Measurements from ENCODE around the gene EPHB6. TPM values are rescaled to one million over a fixed set of nuclear protein-coding genes. Genes with fewer than 3 reads are reported as not detected.

Gene EPHB6, protein sequence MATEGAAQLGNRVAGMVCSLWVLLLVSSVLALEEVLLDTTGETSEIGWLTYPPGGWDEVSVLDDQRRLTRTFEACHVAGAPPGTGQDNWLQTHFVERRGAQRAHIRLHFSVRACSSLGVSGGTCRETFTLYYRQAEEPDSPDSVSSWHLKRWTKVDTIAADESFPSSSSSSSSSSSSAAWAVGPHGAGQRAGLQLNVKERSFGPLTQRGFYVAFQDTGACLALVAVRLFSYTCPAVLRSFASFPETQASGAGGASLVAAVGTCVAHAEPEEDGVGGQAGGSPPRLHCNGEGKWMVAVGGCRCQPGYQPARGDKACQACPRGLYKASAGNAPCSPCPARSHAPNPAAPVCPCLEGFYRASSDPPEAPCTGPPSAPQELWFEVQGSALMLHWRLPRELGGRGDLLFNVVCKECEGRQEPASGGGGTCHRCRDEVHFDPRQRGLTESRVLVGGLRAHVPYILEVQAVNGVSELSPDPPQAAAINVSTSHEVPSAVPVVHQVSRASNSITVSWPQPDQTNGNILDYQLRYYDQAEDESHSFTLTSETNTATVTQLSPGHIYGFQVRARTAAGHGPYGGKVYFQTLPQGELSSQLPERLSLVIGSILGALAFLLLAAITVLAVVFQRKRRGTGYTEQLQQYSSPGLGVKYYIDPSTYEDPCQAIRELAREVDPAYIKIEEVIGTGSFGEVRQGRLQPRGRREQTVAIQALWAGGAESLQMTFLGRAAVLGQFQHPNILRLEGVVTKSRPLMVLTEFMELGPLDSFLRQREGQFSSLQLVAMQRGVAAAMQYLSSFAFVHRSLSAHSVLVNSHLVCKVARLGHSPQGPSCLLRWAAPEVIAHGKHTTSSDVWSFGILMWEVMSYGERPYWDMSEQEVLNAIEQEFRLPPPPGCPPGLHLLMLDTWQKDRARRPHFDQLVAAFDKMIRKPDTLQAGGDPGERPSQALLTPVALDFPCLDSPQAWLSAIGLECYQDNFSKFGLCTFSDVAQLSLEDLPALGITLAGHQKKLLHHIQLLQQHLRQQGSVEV
- total RNA-seq (2014; rRNA removed; shearing (Covaris generic)): 0.02 TPM in 1 of 2 replicates, not detected in the other

GRCh38 chr7:142854372-142855113 lies at the start of gene EPHB6:
TSS of gene EPHB6 (plus strand) at chr7:142855076. CDS start at chr7:142863228, 8,152 bp downstream.
- DNase-seq (ENCODE audit: low read depth): peak; percentile 24

DNA sequence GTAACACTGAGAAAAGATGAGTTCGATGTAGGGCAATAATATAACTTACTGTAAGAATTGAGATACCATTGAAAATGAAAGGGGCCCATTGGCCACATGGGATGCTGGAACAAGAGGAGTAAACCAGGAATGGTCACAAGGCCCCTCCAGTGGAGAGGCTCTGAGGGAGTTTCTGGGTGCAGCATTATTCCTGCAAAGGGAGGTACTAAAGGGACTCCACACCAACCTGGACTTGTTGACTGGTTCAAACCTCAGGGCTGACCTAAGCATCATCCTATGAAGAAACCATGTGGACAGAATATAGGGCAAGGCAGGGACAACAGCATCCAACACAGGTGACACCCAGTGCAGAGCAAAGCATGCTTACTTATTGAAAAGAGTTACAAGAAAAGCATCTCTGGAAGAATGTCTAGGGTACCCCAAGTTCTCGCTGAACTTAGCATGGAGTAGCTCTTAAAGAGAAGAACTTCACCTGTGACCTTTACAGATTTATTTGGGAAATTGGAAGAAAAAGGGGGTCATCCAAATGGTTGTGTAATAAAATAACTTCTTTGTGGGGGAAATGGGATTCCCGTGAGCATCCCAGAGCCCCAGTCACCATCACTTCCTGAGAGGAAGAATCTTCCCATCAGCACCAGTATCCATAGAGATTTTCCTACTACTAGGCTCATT lies 49.4 kb upstream of the EPHB6 start:
- DNase-seq (ENCODE audit: low read depth): no peak

DNA sequence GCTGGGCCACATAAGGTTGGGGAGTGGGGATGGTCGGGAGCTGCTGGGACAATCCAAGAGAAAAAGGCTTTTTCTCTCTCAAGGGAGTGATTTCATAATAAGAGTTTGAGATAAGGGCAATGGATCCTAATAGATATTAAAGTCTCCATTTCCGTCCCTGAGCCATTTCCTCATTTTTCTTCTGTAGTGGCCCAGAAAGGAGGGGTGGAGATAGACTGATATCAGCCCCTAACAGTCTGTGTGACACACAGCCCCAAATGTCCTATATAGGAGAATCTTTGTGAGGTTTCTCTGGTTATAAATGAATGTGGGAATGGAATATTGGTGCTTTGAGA lies 48.9 kb upstream of the EPHB6 start:
- no peak for DNase-seq (ENCODE audit: low read depth)

DNA sequence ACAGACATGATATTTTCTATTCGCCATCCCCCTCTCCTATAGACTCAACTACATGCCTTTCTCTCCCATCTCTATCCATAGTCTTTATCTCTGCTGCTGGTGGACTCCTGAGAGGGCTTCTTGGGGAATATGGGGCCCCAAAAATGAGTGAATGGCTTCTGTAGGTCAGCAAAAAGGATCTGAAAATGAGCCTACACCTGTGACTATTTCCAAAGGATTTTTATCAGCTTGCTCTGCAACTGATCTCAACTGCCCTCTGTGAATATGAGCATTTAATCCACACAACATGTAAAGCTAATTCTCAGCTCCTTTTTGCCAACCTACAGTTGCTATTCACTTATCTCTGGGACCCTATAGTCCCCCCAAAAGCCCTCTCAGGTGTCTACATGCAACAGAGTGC lies 47.9 kb upstream of the EPHB6 start:
- no peak for DNase-seq (ENCODE audit: low read depth)

DNA sequence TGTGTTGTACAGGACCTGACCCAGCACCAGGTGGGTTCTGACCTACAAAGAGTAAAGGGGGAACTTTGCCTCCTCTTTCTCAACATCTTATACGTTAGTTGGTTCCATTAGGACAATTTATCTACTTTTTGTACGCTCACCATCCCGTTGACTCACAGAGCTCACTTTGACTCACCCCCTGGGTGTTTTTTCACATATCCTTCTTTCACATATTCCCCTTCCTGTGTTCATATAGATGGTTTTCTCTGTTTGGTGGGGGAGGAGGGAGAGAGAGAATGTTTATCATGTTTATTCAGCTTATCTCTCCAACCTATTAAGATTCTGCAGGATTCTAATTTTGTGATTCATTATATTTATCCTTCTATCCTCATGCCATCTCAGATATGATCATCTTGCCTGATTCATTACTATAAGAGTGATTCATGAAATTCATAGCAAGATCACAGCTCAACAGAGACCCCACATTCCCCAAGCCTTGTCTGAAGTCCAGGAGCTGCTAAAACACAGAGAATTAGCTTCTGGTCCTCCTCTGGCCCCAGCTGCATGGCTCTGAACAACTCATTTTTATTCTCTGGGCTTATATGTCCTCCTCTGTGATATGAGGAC lies 46.9 kb upstream of the EPHB6 start:
- DNase-seq (ENCODE audit: low read depth): peak; percentile 61

DNA sequence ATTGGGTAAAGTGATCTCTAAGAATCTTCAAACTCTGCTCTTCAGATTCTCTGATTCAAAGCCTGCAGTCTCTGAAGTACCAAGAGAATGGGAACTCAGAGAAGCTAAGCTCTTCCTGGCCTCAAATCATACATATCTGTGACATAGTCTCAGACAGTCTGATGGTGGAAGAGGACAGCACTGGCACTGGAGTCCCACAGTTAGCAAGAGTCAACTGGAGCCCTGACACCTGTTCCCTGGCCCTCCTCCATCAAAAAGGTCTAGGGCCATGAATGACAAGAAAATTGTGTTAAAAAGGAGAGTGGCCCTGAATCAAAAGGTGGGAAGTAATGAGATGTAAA lies 46.4 kb upstream of the EPHB6 start:
- DNase-seq (ENCODE audit: low read depth): peak; percentile 51

- DNase-seq (ENCODE audit: low read depth): peak; percentile 88
Observed at GRCh38 chr7:142808802-142809583, 45.9 kb upstream of the EPHB6 start.

DNA sequence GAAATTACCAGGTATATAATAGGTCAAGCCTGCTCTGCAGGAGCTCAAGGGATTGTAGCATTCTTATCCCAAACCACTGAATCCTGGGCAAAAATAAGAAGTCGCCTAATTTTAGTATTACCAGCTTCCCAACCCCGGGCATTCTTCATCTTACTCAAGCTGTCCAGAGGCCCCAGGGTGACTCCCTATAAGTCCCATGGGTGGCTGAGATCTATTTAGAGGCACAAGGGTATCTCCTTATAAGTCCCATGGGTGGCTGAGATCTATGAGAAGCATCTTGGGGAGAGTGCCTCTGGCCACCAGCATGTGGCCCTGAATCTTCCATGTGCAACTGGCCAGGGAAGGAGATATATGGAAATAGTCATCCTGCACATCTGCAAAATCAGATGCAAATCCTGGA lies 45.2 kb upstream of the EPHB6 start:
- DNase-seq (ENCODE audit: low read depth): no peak

DNA sequence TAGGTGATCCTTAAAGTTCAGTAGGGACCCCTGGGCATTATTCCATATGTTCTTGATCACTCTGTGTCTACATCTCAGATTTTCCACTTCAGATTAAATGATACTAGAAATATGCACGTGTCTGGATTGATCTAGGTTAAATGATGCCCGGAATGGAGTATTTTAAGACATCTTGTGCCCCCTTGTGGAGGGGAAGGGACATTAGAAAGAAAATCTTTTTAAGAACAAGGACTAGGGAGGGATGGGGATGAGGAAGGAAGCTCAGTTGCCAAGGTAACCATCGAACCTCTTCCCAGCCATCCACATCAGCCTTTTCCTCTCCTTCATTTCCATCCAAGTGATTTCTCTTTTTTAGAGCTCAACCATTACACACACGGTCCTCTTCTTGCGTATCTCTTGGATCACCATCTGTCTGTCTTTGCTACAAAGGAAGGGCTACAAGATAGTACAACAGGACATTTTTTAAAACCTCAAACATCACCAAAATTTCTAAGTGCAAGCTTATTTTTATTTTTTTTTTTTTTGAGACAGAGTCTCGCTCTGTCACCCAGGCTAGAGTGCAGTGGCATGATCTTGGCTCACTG lies 43.6 kb upstream of the EPHB6 start:
- peak; percentile 63 for DNase-seq (ENCODE audit: low read depth)

DNA sequence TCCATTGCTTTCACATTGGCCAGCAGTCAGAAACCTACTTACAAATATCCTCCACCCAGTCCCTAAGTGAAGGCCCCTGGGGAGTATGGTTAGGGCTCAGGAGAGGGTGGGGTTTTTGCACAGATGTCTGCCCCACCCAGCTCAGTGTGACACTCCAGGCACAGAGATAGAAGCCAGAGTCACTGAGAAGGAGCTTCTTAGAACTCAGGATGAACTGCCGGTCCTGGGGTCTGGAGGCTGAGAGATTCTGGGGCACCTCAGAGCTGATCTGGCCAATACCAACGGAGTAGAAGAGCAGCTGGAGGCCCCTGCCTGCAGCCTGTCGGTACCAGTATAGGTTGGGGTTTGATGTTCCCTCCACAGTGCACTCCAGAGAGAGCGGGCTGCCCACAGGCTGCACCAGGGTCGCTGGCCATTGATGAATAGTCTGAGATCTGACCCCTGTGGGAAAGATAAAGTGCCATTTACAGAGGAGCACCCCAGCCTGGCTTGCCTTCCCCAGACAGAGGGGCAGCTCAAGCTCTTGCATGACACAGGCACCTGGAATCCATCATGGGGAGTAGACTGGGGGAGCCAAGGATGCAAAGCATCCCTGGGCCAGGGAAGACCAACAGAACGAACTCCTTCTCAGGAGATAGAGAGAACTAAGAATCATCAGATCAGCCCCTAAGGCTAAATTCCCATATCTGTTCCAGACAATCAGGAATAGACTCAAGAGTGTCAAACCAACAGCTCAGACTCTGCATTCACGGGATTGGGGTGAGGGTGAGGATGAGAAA lies 42.2 kb upstream of the EPHB6 start:
- DNase-seq (ENCODE audit: low read depth): peak; percentile 19

DNA sequence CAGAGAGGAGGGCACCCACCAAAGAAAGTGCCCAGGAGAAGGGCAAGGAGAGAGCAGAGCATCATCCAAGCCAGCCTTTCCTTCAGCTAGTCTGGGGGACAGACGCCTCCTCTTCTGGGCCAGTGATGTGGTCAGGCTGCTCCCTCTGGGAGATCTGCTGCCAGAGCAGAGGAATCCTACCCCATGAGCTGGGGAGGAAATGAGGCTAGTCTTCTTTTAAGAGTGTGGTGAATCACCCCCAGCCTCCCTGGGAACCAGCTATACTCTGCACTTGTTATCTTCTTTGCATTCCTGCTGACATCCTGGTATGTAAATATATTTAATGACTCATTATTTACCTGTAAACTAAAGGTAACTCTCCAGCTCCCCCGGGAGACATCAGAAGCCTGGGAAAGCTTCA lies 41.6 kb upstream of the EPHB6 start:
- peak; percentile 74 for DNase-seq (ENCODE audit: low read depth)

- DNase-seq (ENCODE audit: low read depth): no peak
Observed at GRCh38 chr7:142813699-142814098, 41.2 kb upstream of the EPHB6 start.

DNA sequence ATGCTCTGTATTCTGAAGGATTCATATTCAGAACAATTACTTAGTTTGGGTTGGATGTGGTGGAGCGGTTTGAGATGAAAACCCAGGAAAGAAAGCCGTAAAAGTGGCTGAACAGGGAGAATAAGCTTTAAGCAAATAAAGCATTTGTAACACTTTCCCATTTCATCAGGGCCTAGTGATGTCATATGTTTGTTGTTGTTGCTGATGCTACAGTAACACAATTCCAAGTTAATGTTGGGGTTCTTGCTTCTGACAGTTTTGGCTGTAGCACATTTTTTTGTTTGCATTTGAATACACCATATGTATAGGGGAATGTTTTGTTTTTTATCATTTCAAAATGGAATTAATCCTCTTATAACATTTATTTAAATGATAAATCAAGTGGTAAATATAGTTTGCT lies 40.4 kb upstream of the EPHB6 start:
- DNase-seq (ENCODE audit: low read depth): no peak

GRCh38 chr7:142815134-142815533 lies 39.7 kb upstream of the EPHB6 start:
- no peak for DNase-seq (ENCODE audit: low read depth)

DNA sequence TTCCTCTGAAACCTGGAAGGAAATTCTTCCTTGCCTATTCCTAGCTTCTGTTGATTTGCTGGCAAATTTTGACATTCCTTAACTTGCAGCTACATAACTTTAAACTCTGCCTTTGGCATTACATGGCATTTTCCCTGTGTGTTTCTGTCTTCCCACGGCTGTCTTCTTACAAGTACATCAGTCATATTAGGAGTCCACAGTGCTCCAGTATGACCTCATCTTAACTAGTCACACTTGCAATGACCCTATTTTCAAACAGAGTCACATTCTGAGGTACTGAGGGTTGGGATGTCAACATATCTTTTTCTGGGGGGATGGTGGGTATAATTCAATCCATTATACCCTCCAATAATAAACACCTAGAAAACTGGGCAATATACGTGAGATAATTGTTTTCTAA lies 37.4 kb upstream of the EPHB6 start:
- DNase-seq (ENCODE audit: low read depth): no peak

- DNase-seq (ENCODE audit: low read depth): no peak
Observed at GRCh38 chr7:142819530-142819929, 35.3 kb upstream of the EPHB6 start.

DNA sequence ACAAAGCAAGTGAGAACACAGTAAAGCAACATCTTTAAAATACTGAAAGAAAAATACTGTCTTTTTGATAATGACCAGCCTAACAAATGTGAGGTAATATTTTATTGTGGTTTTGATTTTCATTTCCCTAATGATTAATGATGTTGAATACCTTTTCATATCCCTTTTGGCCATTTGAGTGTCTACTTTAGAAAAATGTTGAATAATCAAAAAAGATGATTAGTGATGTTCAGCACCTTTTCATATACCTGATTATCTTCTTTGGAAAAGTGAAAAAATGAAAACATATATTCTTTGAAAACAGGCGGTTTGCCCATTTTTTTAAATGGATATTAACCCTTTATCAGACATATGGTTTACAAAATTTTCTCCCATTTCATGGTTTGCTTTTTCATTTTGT lies 32.2 kb upstream of the EPHB6 start:
- no peak for DNase-seq (ENCODE audit: low read depth)

- DNase-seq (ENCODE audit: low read depth): no peak
Observed at GRCh38 chr7:142827951-142828500, 26.9 kb upstream of the EPHB6 start.

DNA sequence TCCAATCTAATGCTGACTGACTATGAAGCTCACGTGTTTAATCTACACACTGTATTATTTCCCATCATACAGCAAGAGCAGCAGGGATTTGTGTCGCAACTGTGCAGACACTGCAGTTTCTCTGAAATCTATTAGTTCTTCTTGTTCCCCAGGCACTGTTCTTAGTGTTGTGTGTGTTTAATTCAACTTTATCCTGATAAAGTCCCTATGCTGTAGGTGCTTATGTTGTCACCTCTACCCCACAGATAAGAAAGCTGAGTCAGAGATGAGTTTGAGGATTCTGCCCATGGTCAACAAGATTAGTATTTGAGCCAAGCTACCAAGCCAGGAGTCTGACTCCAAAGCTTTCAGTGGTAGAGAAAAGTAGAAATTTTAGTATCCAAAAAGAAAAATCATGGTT lies 22.5 kb upstream of the EPHB6 start:
- DNase-seq (ENCODE audit: low read depth): no peak

All from M059J (cell line).